HG02885 (cell line): ENCODE data around the gene TGFB2.
"Not testable (repeated sequence)": the region's sequence is repeated elsewhere in the genome, so short reads cannot be mapped to it uniquely, and the experiment has no call there.

ENCODE experiments used
- ATAC-seq: cut with Tn5 transposase; IDR thresholded peaks from one replicate; pipeline ENCODE4 v1.9.1; 2021; ENCODE audit warnings: mild to moderate bottlenecking; ENCODE audit not compliant: unreplicated experiment, poor library complexity

TGFB2 gene

DNA sequence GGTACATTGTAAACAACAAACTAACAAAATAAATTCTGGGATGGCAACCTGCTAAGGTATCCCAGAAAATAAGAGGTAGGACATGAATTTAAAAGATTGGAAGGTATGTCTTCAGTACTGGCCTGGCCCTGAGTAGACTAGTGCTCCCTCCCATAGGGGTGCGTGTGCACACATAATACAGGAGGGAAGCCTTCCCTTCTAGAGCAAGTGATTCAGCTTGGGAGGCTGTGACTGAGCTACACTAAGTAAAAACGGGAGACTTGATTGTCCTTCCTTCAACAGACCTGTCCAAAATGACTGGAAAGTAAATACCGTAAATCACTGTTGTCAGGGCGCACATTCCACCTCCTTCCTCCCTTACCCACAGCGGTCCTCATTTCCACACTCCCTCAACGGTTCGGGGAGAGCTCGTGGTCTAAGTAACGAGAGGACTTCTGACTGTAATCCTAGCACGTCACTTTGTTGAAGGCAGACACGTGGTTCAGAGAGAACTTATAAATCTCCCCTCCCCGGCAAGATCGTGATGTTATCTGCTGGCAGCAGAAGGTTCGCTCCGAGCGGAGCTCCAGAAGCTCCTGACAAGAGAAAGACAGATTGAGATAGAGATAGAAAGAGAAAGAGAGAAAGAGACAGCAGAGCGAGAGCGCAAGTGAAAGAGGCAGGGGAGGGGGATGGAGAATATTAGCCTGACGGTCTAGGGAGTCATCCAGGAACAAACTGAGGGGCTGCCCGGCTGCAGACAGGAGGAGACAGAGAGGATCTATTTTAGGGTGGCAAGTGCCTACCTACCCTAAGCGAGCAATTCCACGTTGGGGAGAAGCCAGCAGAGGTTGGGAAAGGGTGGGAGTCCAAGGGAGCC lies at the start of gene TGFB2:
Gene TGFB2 (plus strand): TSS at position 523 of the 859 bp plus-strand sequence. CDS start 1,366 bp downstream, outside the sequence.
- ATAC-seq: peak; percentile 30

DNA sequence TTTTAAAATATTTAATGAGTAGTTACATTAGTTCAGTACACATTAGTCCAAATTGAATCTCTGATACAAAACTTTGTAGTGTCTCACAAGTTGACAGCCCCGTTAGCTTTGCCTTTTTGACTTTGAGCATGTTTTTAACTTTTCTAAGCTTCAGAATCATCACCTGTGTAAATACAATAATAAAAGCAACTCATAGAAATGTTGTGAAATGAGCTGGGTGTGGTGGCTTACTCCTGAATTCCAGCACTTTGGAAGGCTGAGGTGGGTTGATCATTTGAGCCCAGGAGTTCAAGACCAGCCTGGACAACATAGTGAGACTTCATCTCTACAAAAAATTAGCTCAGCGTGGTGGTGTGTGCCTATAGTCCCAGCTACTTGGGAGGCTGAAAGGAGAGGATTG lies 49.0 kb upstream of the TGFB2 start:
- no peak for ATAC-seq

DNA sequence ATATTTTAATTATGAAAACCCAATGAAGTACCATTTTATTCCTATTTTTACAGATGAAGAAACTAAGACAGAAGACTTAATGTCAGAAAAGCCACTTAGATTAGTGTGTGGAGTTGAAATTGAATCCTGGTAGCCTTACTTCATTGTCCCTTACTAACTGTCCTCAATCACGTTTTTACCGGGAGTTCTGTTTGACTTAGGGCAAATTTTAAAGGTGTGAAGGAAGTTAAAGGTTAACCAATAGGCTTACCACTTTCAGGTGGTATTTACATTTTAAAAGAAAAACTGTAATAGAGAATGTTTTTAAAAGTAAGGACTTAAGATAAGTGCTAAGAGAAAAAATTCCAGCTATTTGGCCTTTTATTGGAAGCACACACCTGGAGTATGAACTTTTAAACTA lies 47.7 kb upstream of the TGFB2 start:
- no peak for ATAC-seq

DNA sequence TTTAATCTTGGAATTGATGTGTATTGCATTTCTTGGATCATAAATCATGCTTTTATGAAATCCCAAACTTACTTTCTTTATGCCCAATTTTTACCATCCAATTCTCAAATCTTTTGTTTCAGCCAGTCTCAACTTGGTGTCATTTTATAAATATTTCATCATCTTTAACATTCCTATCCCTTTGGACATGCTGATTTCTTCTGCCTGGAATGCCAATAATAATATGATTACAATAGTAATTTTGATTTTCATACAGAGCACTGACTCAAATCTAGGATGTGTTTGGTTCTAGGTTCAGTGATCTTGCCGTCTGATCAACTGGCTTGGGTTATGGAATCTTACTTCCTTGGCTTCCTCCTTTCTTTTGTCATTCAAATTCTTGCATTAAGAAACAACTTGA lies 47.3 kb upstream of the TGFB2 start:
- ATAC-seq: no peak

DNA sequence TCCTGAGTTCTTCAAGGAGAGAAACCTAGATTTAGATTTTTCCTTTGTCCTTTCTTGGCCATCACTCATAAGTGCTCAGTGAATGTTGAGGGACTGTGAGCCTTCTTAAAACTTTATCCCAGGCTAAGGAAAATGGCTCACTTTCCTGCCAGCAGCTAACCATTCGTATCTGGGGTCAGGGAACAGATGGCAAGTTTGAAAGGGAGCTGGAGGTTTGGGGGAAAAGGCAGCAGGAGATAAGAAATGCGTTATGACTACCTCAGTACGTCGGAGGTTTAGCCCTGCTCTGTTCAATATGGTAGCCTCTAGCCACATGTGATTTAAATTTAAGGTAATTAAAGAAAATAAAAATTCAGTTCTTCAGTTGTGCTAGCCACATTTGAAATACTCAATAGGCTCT lies 46.7 kb upstream of the TGFB2 start:
- ATAC-seq: no peak

DNA sequence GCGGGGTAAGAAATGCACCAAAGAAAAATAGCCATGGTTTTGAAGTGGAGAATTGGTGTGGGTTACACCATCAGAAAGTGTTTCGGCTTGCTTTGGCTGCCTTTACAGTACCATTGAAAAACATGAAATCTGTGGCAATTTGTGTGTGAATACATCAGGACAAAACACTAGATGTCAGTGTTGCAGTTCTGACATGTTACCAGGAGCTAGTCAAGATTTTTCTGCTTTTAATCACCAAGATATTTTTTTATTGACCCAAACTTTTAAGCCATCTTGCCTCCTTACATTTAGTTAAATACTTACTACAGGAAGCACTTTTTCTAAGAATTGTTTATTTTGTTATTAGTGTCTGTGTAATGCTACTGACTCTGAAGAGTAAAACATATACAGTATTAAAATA lies 45.7 kb upstream of the TGFB2 start:
- peak; percentile 73 for ATAC-seq

DNA sequence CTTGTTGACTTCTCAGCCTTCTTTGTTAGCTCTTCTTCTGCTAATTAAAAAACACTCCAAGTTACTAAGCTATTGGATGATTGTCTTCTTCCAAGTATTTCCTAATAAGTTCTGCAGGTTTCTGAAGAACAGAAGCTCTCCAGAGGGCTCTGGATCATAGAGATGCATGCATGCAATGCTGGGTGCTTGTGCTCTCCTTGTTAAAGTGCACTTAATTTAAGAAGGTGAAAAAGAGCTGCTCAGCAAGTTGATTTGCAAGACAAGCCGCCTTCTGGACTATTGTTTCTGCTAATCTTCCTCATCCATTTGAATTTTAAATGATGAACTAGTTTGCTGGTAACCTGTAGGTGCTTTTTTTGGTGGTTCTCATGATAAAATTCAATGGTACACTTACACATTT lies 43.9 kb upstream of the TGFB2 start:
- ATAC-seq: no peak

DNA sequence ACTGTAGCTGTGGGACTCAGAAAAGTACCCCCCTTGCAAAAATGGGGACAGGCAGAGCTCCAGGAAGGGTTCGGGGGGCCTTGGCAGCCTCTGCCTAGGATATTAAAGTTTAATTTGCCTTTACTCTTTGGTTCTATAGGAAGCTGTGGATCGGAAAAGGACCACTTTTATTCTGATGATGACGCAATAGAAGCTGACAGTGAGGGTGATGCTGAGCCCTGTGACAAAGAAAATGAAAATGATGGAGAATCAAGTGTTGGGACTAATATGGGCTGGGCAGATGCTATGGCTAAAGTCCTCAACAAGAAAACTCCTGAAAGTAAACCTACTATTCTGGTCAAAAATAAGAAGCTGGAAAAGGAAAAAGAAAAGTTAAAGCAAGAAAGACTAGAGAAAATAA lies 43.0 kb upstream of the TGFB2 start:
- ATAC-seq: no peak

DNA sequence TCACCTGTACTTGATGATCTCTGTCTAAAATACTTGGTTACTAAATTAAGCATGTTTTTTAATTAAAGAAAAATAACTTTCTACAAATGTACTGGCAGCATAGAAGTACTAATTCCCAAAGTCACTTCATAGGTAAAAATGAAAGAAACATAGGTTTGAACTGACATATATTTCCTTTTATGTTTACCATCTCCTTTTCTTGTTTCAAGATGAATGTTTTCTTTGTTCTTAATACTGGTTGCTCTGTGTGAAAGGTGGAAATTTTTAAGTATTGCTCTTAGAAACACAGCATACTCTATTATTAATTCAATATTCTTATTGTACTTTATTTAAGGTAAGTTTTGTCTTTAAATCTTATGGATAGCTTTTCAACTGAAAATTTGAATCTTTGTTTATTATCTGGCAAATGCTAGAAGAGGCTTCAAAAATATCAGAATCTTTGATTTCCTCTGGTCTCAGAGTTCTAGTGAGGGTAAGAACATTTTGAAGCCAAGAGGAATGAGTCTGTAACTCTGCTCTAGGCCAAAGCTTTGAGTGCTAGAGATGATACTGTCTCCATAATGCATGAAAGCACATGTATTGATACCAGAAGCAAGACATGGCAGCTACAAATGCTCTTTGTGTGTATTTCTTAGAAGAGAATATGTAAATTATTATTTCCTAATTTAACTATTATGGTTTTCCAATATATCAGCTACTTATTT lies 41.8 kb upstream of the TGFB2 start:
- no peak for ATAC-seq

DNA sequence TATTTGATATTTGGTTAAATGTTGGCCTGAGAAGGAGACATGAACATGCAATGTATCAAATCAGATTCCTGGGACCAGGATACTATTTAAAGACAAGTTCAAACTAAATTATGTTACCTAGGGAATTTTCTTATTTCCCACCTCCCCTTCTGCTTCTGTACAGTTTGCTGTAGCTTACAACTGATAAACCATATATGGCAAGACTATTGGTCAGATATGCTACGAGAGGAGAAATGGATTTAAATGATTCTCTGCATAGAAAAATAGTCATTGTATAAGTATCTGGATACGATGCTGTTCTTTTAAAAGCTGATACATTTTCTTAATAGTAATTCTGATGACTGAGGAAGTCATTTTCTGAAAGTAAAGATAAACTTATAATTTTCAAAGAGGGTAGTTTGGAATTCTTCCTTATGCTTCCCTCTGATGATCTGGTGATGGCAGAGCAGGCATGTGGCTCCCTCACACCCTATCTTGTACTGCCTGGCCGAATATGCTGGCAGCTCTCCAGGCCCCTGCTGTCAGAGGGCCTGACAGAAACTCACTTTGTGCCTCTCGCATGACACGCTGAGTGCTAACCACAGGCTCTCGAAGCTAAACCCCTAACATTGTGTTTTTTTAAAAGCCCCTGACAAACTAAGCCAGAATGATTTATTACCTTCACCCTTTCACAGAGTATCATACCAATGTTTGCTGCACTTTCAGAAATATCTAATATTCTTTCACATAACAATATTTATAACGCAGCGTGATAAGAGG lies 40.7 kb upstream of the TGFB2 start:
- ATAC-seq: no peak

DNA sequence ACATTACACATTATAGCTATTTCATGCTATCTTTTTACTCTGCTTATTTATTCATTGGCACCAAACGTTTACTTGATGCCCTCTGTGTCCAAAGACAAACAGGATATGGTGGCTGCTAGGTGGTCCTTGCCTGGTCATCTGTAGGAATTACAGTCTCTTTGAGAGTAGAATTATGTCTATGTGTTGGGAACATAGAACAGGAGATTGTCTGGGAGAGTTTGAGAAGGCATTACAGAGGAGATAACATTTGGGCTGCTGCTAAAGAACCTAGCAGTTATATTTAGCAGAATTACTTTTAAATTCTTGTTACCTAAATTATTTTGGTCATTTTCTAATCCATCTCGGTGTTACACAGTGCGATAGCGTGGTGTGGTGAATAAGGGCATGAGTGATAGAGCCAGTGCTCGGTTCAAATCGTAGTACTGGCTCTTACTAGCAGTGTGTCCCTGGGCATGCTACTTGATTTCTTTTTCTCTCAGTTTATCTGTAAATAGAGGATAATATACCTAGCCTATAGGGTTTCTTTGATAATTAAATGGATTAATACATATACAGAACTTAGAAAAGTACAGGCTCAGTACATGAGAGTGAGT lies 39.6 kb upstream of the TGFB2 start:
- ATAC-seq: no peak

DNA sequence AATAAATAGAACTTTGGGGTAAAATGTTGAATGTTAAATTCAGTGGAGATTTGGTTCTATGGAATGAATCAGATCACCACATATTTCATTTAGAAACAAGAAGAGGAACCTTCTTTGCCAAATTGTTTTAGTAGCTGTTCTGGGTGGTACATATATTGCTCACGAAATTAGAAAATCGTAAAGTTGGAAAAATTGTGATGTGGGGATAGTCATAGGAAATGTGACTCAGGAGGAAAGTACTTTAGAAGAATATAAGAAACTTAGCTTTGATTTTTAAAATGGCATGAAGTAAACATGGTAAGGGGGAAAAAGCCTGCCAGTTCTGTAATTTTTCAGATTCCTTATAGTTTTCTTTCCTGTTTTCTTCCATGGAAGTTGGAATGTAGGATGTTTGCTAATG lies 32.6 kb upstream of the TGFB2 start:
- no peak for ATAC-seq

DNA sequence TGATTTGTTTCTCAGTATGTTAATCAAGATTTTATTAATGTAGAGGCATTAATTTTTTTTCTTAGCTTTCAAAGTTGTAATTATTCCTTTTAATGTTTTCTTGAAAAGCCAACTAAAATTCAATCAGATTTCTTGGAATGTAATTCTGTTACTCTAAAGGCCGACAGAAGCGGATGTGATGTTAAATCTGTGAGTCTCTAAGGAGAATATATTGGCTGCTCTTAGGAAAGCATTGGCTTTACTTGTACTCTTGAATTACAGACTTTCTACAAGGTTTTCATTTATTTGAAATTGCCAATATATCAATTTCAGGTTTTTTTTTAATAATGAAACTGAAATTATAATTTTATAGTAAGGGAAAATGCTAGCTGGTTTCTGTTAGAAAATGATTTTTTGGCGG lies 30.8 kb upstream of the TGFB2 start:
- no peak for ATAC-seq

DNA sequence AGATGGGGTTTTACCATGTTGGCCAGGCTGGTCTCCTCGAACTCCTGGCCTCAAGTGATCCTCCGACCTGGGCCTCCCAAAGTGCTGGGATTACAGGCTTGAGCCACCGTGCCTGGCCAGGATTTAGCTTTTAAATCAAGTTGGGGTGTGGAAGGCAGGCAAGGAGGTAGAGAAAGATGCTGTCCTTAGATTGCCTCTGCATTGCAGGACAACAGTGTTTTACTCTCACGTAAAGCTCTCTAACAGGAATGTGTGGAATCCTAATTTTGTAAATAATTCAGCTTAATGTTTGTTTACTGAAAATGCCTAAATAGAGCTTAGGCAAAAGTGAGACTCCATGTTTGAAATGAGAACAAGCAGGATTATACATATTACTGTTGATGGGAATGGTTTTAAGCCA lies 29.5 kb upstream of the TGFB2 start:
- no peak for ATAC-seq

DNA sequence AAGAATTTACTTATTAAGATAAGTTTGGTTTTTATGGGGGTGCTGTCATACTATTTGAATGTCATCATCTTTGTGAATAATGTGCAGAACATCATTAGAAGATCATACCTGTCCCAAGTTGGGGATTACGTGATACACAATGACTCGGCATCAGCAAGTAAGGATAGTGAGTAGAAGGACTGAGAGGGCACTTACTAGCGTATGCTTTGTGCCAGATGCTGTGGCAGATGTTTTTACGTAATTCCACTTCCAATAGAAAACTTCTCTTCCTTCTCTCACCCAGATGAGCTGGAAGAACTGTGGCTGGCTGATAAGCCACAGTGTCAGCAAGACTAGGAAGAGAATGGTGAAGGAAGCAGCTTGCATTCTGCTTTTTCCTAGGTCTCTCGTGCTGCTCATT lies 28.1 kb upstream of the TGFB2 start:
- ATAC-seq: no peak

DNA sequence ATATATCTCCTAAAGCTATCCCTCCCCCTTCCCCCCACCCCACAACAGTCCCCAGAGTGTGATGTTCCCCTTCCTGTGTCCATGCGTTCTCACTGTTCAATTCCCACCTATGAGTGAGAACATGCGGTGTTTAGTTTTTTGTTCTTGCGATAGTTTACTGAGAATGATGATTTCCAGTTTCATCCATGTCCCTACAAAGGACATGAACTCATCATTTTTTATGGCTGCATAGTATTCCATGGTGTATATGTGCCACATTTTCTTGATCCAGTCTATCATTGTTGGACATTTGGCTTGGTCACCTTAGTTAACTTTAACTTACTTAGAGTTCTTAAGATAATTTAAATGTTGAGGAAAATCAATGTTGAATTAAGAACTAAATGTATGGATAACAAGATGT lies 25.0 kb upstream of the TGFB2 start:
- ATAC-seq: not testable (repeated sequence)

DNA sequence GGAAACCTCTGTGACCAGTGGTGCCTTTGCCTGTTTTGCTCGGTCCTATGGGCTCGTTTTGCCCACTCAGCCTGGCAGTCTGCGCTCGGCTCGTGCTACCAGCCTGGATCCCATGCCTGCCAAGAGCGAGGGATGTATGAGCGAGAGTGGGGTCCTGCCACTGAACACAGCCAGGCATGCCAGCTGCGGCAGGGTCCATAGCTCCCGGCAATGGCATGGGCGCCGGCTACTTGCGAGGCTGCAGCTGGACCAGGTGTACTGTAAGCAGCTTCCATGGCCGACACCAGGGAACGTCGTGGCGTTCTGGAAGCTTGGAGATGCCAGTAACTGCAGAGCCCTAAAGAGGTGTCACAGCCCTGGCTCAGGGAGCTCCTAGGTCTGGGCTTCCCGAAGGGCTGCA lies 22.4 kb upstream of the TGFB2 start:
- no peak for ATAC-seq

DNA sequence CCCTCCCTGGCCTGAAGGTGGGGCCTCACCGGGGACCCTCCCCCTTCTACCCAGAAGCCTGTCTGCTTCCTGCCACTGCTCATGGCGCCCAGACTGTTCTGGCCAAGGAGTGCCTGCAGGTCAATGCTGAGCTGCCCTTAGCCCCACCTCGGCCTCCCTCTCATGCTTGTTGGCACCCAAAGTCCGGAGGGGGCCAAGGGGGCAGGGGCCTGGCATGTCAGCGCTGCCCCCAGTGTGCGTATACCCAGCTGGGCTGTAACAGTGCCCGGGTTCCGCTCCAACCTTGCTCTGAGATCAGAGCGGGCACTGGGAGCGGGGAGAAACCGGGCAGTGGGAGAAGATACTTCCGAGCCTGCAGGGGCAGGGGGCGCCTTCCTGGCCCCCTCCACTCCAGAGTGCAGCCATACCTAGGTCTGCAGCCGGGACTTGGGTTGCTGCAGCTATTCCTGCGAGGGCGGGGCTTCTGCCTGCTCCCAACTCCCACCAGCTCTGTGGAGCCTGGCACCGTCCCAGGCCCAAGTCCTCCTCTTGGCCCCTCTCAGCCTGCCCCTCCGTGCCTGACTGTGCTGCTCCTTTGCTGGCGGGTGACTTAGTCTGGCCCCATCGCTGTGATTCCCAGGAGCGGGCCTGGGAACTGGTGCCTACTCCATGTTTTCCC lies 21.4 kb upstream of the TGFB2 start:
- no peak for ATAC-seq

DNA sequence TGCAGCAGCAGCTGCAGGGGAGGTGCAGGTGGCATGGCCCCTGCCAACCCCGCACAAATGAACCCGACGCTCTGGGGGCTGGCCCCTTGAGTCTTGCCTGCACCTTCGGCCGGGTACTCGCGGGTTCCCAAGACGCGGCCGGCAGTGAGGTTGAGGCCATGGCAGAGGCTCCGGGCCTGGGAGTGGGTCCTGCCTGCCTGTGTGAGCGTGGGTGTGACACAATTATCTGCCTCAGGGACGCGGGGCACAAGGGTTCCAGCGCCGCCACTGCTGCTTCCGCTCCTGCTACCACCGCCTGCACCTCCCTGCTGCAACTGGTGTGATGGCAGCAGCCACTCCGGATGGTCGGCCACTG lies 20.9 kb upstream of the TGFB2 start:
- ATAC-seq: no peak

DNA sequence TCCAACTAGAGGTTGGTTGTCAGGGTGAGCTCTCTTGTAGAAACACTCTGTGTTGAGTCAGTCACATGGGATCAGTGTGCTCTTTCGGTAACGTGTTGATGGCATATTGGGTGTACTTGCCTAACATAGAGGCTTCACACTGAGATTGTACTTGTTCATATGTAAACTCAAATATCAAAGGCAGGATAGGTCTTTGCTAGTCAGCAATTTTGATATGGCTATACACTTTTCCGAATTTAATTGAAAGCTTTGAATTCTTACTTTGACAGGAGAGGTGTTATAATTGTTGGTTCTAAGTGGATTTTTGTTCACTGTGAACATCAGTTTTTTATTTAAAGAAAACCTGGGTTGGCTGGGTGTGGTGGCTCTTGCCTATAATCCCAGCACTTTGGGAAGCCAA lies 16.4 kb upstream of the TGFB2 start:
- no peak for ATAC-seq
